ENCODE data around the gene PGLYRP2.
"Not testable (repeated sequence)": the region's sequence is repeated elsewhere in the genome, so short reads cannot be mapped to it uniquely, and the experiment has no call there.

PGLYRP2 gene

DNA sequence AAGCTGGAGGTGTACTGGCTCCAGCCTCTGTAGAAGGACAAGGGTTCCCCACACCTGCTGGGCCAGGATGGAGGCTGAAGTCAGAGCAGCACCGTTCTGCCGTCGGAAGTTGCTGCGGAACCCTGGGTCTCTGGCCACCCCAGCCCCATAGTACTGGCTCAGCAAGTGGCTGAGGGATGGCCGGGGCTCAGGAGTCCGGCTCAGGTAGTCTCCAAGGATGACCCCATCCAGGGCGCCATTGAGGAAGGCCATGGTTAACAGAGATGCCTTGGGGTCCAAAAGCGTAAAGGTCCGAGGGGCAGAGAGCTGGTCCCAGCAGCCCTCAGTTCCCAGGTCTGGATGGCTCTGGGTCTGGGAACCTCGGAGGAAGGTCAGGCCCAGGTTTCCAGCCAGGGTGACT lies 3.7 kb downstream of the PGLYRP2 start:
- H3K27me3 ChIP-seq (ENCODE audit: control insufficient read depth, low read length), result no peaks in the 10 kb centered on the region
- no peaks in the 10 kb centered on the region for H3K9me2 ChIP-seq (replicated peaks; ENCODE audit: control insufficient read depth, low read length)
- no peak overlapping the region for H3K27ac ChIP-seq (ENCODE audit: low read depth, low read length)
- no peaks in the 10 kb centered on the region for H3K79me2 ChIP-seq (ENCODE audit: control insufficient read depth, low read length)
- H4K20me1 ChIP-seq (ENCODE audit: control insufficient read depth, insufficient read depth, low read depth, low read length), result no peaks in the 10 kb centered on the region
- no peaks in the 10 kb centered on the region for H3K36me3 ChIP-seq (ENCODE audit: control insufficient read depth, low read length)
- TF ChIP-seq, protein P1, sequence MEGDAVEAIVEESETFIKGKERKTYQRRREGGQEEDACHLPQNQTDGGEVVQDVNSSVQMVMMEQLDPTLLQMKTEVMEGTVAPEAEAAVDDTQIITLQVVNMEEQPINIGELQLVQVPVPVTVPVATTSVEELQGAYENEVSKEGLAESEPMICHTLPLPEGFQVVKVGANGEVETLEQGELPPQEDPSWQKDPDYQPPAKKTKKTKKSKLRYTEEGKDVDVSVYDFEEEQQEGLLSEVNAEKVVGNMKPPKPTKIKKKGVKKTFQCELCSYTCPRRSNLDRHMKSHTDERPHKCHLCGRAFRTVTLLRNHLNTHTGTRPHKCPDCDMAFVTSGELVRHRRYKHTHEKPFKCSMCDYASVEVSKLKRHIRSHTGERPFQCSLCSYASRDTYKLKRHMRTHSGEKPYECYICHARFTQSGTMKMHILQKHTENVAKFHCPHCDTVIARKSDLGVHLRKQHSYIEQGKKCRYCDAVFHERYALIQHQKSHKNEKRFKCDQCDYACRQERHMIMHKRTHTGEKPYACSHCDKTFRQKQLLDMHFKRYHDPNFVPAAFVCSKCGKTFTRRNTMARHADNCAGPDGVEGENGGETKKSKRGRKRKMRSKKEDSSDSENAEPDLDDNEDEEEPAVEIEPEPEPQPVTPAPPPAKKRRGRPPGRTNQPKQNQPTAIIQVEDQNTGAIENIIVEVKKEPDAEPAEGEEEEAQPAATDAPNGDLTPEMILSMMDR (IDR thresholded peaks at IDR 0.05; ENCODE audit: low read depth, low read length, poor library complexity, severe bottlenecking), result no peak
- TF ChIP-seq EZH2phosphoT487 (IDR thresholded peaks at IDR 0.05; ENCODE audit: borderline replicate concordance, low read length), result no peak
- no peaks in the 10 kb centered on the region for H3K9me3 ChIP-seq (ENCODE audit: control insufficient read depth, insufficient read depth, low read length)
- peaks cover 7% of the 10 kb centered on the region for H3K4me1 ChIP-seq (ENCODE audit: control insufficient read depth, low read length)
- no peak overlapping the region for H3K4me3 ChIP-seq (ENCODE audit: low read length)
- 0 out of 2 replicates have a peak, but pooled peaks cover 2% of the 10 kb centered on the region for H3F3A ChIP-seq (ENCODE audit: control insufficient read depth, insufficient read depth)
- no peak overlapping the region for H3K4me2 ChIP-seq (ENCODE audit: low read length)

DNA sequence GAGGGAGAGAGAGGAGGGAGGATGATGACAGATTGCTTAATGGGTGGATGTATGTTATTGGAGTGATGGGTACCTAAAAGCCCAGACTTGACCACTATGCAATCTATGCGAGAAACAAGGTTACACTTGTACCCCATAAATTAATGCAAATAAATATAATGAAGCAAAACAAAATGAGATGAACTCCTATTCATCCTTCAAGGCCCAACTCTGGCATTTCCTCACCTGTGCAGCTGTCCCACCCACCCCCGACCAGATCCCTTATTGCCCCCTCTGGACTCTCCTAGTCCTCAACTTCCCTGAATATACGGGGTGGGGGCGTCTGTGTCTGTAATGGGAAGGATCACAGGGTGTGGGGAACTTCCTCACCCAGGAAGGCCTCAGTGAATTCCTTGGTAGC lies 4.1 kb downstream of the PGLYRP2 start:
- H3K4me2 ChIP-seq (ENCODE audit: low read length), result no peak overlapping the region
- no peaks in the 10 kb centered on the region for H3K36me3 ChIP-seq (ENCODE audit: control insufficient read depth, low read length)
- TF ChIP-seq, protein P1 (IDR thresholded peaks at IDR 0.05; ENCODE audit: low read depth, low read length, poor library complexity, severe bottlenecking), result no peak
- no peak for TF ChIP-seq EZH2phosphoT487 (IDR thresholded peaks at IDR 0.05; ENCODE audit: borderline replicate concordance, low read length)
- no peak overlapping the region for H3K4me3 ChIP-seq (ENCODE audit: low read length)
- H3K9me2 ChIP-seq (replicated peaks; ENCODE audit: control insufficient read depth, low read length), result no peaks in the 10 kb centered on the region
- no peaks in the 10 kb centered on the region for H3K9me3 ChIP-seq (ENCODE audit: control insufficient read depth, insufficient read depth, low read length)
- no peaks in the 10 kb centered on the region for H4K20me1 ChIP-seq (ENCODE audit: control insufficient read depth, insufficient read depth, low read depth, low read length)
- no peak overlapping the region for H3K27ac ChIP-seq (ENCODE audit: low read depth, low read length)
- no peaks in the 10 kb centered on the region for H3K27me3 ChIP-seq (ENCODE audit: control insufficient read depth, low read length)
- peaks cover 7% of the 10 kb centered on the region for H3K4me1 ChIP-seq (ENCODE audit: control insufficient read depth, low read length)
- H3K79me2 ChIP-seq (ENCODE audit: control insufficient read depth, low read length), result no peaks in the 10 kb centered on the region
- 0 out of 2 replicates have a peak, but pooled peaks cover 2% of the 10 kb centered on the region for H3F3A ChIP-seq (ENCODE audit: control insufficient read depth, insufficient read depth)

DNA sequence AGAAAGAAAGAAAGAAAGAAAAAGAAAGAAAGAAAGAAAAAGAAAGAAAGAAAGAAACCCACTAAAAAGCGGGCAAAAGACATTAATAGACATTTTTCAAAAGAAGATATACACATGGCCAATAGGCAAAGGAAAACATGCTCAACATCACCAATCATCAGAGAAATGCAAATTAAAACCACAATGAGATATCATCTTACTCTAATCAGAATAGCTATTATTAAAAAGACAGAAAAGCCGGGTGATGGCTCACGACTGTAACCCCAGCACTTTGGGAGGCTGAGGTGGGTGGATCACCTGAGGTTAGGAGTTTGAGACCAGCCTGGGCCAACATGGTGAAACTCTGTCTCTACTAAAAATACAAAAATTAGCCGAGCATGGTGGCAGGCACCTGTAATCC lies 5.5 kb downstream of the PGLYRP2 start:
- not testable (repeated sequence) for H3K27ac ChIP-seq (ENCODE audit: low read depth, low read length); H3K4me3 ChIP-seq (ENCODE audit: low read length); H3K9me2 ChIP-seq (replicated peaks; ENCODE audit: control insufficient read depth, low read length); H3K36me3 ChIP-seq (ENCODE audit: control insufficient read depth, low read length); H3F3A ChIP-seq (ENCODE audit: control insufficient read depth, insufficient read depth); H3K79me2 ChIP-seq (ENCODE audit: control insufficient read depth, low read length); H3K9me3 ChIP-seq (ENCODE audit: control insufficient read depth, insufficient read depth, low read length); H4K20me1 ChIP-seq (ENCODE audit: control insufficient read depth, insufficient read depth, low read depth, low read length)
- 0 out of 2 replicates have a peak overlapping the region, but pooled peaks have one; percentile 5 for H3K4me2 ChIP-seq (ENCODE audit: low read length)
- peaks cover 11% of the 10 kb centered on the region for H3K27me3 ChIP-seq (ENCODE audit: control insufficient read depth, low read length)
- H3K4me1 ChIP-seq (ENCODE audit: control insufficient read depth, low read length), result peaks cover 11% of the 10 kb centered on the region

DNA sequence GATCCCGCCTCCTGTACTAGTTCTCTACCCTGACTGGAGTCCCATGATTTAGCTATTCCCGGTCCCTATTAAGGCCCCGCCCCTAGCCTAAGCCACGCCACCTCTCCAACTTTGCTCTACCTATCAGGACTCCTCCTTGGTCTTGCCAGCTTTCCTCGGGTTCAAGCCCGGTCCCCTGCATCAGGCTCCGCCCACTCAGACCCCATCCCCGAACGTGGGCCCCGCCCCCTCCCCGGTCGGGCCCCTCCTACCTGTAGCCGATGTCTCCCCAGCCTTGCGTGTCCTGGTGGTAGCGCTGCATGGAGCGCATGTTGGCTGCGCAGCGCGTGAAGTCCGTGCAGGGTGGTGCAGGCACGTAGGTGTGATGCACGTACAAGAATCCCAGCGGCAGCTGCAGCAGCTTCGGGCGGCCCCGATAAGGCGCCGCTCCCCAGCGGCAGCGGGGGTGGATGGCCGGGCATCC lies 7.6 kb downstream of the PGLYRP2 start:
- no peak overlapping the region for H3K27ac ChIP-seq (ENCODE audit: low read depth, low read length)
- TF ChIP-seq EZH2phosphoT487 (IDR thresholded peaks at IDR 0.05; ENCODE audit: borderline replicate concordance, low read length), result no peak
- TF ChIP-seq, protein P1 (IDR thresholded peaks at IDR 0.05; ENCODE audit: low read depth, low read length, poor library complexity, severe bottlenecking), result no peak
- H3K36me3 ChIP-seq (ENCODE audit: control insufficient read depth, low read length), result no peaks in the 10 kb centered on the region
- no peak overlapping the region for H3K4me2 ChIP-seq (ENCODE audit: low read length)
- H3K27me3 ChIP-seq (ENCODE audit: control insufficient read depth, low read length), result peaks cover 11% of the 10 kb centered on the region
- H3F3A ChIP-seq (ENCODE audit: control insufficient read depth, insufficient read depth), result 0 out of 2 replicates have a peak, but pooled peaks cover 7% of the 10 kb centered on the region
- H3K9me3 ChIP-seq (ENCODE audit: control insufficient read depth, insufficient read depth, low read length), result no peaks in the 10 kb centered on the region
- no peaks in the 10 kb centered on the region for H4K20me1 ChIP-seq (ENCODE audit: control insufficient read depth, insufficient read depth, low read depth, low read length)
- H3K79me2 ChIP-seq (ENCODE audit: control insufficient read depth, low read length), result no peaks in the 10 kb centered on the region
- H3K4me3 ChIP-seq (ENCODE audit: low read length), result no peak overlapping the region
- peaks cover 20% of the 10 kb centered on the region for H3K4me1 ChIP-seq (ENCODE audit: control insufficient read depth, low read length)
- H3K9me2 ChIP-seq (replicated peaks; ENCODE audit: control insufficient read depth, low read length), result no peaks in the 10 kb centered on the region

Measured in DOHH2 (cell line).